ENCODE data around the gene MYO10.

Gene MYO10

DNA sequence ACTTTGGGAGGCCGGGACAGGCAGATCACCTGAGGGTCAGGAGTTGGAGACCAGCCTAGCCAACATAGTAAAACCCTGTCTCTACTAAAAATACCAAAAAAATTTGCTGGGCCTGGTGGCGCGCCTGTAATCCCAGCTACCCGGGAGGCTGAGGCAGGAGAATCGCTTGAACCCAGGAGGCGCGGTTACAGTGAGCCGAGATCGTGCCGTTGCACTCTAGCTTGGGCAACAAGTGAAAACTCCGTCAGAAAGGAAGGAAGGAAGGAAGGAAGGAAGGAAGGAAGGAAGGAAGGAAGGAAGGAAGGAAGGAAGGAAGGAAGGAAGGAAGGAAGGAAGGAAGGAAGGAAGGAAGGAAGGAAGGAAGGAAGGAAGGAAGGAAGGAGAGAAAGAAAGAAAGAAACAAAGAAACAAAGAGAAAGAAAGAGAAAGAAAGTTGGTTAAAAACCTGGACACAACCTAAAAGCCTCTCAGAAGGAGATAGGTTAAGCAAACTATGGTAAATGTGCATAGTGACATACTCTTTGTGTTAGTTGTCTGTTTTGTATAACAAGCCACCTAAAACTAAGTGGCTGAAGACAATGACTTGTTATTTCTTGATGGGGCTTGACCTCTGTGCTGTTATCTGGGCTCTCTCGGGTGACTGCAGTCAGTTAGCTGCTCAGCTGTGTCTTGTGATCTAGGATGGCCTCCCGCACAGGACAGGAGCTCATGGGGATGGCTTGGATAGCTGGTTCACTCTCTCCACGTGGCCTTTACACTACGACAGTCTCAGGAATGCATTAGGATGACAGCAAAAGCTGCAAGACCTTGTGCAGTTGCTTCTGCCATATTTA, 8.0 kb upstream of the MYO10 start:
- no peak for TF ChIP-seq CTCF (IDR thresholded peaks at IDR 0.05; ENCODE audit: low read depth, low read length, missing control alignments)
- no peak for DNase-seq (ENCODE audit: extremely low read depth, low read depth)
- H3K4me3 ChIP-seq (replicated peaks; ENCODE audit: low read depth, low read length): no peak overlapping the region

- no peak for DNase-seq (ENCODE audit: extremely low read depth, low read depth)
- TF ChIP-seq CTCF (IDR thresholded peaks at IDR 0.05; ENCODE audit: low read depth, low read length, missing control alignments): no peak
- H3K4me3 ChIP-seq (replicated peaks; ENCODE audit: low read depth, low read length): no peak overlapping the region
Observed at GRCh38 chr5:16937503-16938161, 1.5 kb upstream of the MYO10 start.

GRCh38 chr5:16936989-16937438, 926 bp upstream of the MYO10 start:
- DNase-seq (ENCODE audit: extremely low read depth, low read depth): no peak
- TF ChIP-seq CTCF (IDR thresholded peaks at IDR 0.05; ENCODE audit: low read depth, low read length, missing control alignments): no peak
- H3K4me3 ChIP-seq (replicated peaks; ENCODE audit: low read depth, low read length): peak overlapping the region; percentile 78

DNA sequence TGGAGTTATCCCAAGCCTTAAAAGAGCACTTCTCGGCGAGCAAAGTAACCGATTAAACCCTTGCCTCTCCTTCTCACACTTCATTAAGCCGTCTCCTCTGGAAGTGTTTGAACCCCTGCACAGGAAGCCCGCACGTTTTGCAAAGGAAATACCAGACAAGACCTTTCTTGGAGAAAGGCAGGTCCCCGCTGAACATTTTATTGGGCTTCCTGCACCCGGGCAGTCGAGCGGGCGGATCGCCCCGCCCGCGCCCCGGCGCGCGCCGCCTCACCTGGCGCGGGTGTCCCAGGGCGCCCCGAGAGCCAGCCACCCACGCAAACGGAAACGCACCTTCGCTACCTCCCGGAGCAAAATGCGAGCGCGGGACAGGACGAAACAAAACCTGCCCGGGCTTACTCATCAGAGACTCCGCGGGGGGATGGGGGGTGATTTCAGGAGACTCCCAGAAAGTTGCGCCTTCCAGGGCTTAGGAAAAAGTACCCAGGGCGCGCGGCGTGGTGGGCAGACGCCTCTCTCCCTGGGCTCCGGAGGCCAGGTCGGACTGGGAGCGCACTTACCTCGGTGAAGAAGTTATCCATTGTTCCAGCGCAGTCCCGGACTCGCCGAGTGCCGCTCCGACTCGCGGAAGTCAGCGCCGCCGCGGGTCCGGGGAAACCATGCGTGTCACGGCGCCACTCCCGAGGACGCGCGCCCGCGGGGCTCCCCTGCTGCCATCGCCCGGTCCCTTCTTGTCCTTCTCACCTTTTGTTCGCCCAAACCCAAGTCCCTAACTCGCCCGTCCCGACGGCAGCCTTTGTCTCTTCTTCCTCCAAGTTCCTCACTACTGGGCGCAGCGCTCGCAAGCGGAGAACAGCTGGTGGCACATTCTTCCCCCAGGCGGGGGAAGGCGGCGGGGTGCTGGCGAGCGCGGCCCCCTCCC, 598 bp downstream of the MYO10 start:
- no peak for DNase-seq (ENCODE audit: extremely low read depth, low read depth)
- peak overlapping the region; percentile 78 for H3K4me3 ChIP-seq (replicated peaks; ENCODE audit: low read depth, low read length)
- TF ChIP-seq CTCF (IDR thresholded peaks at IDR 0.05; ENCODE audit: low read depth, low read length, missing control alignments): no peak

DNA sequence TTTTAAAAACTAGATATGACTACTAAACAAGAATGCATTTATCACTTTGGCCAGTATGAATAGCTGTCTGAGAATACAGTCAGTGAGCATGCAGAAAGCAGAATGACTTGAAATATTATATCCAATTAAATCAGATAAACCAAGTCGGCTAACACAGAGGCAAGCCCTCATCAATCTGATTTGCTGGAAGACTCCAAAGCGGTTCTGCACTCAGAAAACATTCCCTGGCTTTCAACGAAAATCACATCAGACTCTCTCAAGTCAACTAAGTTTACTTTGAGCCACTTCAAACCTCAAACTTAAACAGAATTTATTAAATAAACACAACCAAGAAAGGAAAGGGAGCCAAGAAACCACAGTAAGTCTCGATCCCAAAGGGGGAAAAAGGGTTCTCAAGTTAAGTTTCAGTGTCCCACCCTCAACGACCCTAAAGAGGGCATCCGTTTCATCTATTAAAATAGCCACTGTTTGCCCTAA, 1.4 kb downstream of the MYO10 start:
- DNase-seq (ENCODE audit: extremely low read depth, low read depth): no peak
- no peak for TF ChIP-seq CTCF (IDR thresholded peaks at IDR 0.05; ENCODE audit: low read depth, low read length, missing control alignments)
- H3K4me3 ChIP-seq (replicated peaks; ENCODE audit: low read depth, low read length): peak overlapping the region; percentile 78

DNA sequence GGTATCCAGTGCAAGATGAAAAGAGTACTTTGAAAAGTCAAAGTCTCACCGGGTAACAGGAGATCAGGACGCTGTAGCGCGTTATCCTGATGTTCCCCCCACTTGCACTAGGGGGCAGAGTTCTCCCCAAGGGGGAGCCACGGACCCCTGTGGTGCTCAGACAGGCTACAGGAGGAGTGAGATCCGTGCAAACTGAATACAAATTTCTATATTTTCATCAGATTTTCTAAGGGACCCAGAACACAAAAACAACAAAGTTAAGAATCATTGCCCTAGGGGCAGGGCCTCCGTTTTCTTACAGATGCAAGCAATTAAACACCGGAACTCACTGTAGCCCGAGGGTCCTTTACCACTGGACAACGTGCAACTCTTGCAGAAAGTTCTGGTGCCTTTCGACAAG, 2.0 kb downstream of the MYO10 start:
- TF ChIP-seq CTCF (IDR thresholded peaks at IDR 0.05; ENCODE audit: low read depth, low read length, missing control alignments): peak; percentile 97
- peak overlapping the region; percentile 78 for H3K4me3 ChIP-seq (replicated peaks; ENCODE audit: low read depth, low read length)
- no peak for DNase-seq (ENCODE audit: extremely low read depth, low read depth)
